HepG2 (cell line): ENCODE data around the gene OGFR. TPM values are rescaled to one million over a fixed set of nuclear protein-coding genes. Genes with fewer than 3 reads are reported as not detected.
A peak's percentile ranks its signal among the peaks of the same experiment; 100 is the strongest.

ENCODE experiments used
- ATAC-seq: fragments of 200-7000 bp; cut with Tn5 transposase; 3 replicates; pipeline ENCODE4 v1.9.1; 2020; ENCODE audit warnings: mild to moderate bottlenecking, moderate library complexity
- BruUV-seq: library from RNA; stranded (reverse); fragments of 400-500 nt; replicated peaks from 2 replicates; lab custom pipeline; 2021; lab: Mats Ljungman, UMichigan
- CTCF ChIA-PET: fragments of 300-600 bp; formaldehyde crosslinking; extraction: SDS; loops from one replicate; lab custom pipeline; 2021; ENCODE audit warnings: low total read pairs, inconsistent platforms, low intra/inter-chr PET ratio; lab: Yijun Ruan, JAX
- POLR2A ChIA-PET: fragments of 350-600 bp; sonication (Branson Sonifier 250); formaldehyde crosslinking; loops from one replicate; lab custom pipeline; 2020; ENCODE audit warnings: antibody characterized with exemption, inconsistent platforms; lab: Yijun Ruan, JAX
- DNase-seq: peaks from one replicate; pipeline ENCODE4 v3.0.0-alpha.2; 2015; ENCODE audit warnings: low spot score
- FAIRE-seq: peaks from 3 replicates; lab custom pipeline; 2011; peaks lifted over from hg19 to GRCh38; lab: Jason Lieb, UNC
- H2AFZ ChIP-seq: one replicate; pipeline ENCODE4 v1.6.1; 2011; ENCODE audit warnings: low read length, inconsistent platforms
- H3K27ac ChIP-seq: fragments of 300-600 bp; 3 replicates; pipeline ENCODE4 v1.8.0; 2011; ENCODE audit warnings: mixed run types, mild to moderate bottlenecking, mixed read lengths, low read length, inconsistent platforms; ENCODE audit not compliant: insufficient read depth; ENCODE audit errors: extremely low read length
- H3K27me3 ChIP-seq, 2 experiments: fragments of 200-600 bp in 1 of 2; 2 replicates in 1 of 2; 3 replicates in 1 of 2; pipeline versions ENCODE4 v1.6.0 to v1.8.0; 2011; ENCODE audit warnings: low read length in 2 of 2, mild to moderate bottlenecking in 2 of 2, moderate library complexity in 2 of 2, inconsistent platforms in 1 of 2; ENCODE audit not compliant: insufficient read depth in 2 of 2, control insufficient read depth in 1 of 2
- H3K36me3 ChIP-seq, 2 experiments: fragments of 200-600 bp in 1 of 2; replicated peaks in 1 of 2; 2 replicates in 1 of 2; 3 replicates in 1 of 2; pipeline versions ENCODE4 v1.5.1 to v1.8.0; 2011; ENCODE audit warnings: low read length in 2 of 2, inconsistent platforms in 1 of 2; ENCODE audit not compliant: insufficient read depth in 2 of 2, control insufficient read depth in 1 of 2
- H3K4me1 ChIP-seq: 2 replicates; pipeline ENCODE4 v1.5.1; 2012; ENCODE audit warnings: low read length, inconsistent platforms; ENCODE audit not compliant: insufficient read depth
- H3K4me2 ChIP-seq: 2 replicates; pipeline ENCODE4 v1.6.0; 2011; ENCODE audit warnings: low read depth, low read length, inconsistent platforms
- H3K4me3 ChIP-seq, 3 experiments: fragments of 200-600 bp in 1 of 3; sonication (generic), shearing (Covaris generic) in 1 of 3; replicated peaks in 1 of 3; 2 replicates each; pipeline ENCODE4 v1.5.1; 2011 to 2016; ENCODE audit warnings: low read length in 3 of 3, inconsistent platforms in 2 of 3, low read depth in 2 of 3, mild to moderate bottlenecking in 2 of 3, control low read depth in 1 of 3, mixed read lengths in 1 of 3; ENCODE audit not compliant: insufficient read depth in 1 of 3
- H3K79me2 ChIP-seq: one replicate; pipeline ENCODE4 v1.6.1; 2011; ENCODE audit warnings: low read length, inconsistent platforms; ENCODE audit not compliant: insufficient read depth
- H3K9ac ChIP-seq: 2 replicates; pipeline ENCODE4 v1.6.0; 2011; ENCODE audit warnings: mild to moderate bottlenecking, low read depth, low read length, inconsistent platforms; ENCODE audit not compliant: insufficient read depth
- H3K9me3 ChIP-seq: 2 replicates; pipeline ENCODE4 v1.5.1; 2012; ENCODE audit warnings: mild to moderate bottlenecking, low read length
- H4K20me1 ChIP-seq: 2 replicates; pipeline ENCODE4 v1.6.0; 2011; ENCODE audit warnings: inconsistent platforms, mild to moderate bottlenecking, low read length, moderate library complexity; ENCODE audit not compliant: insufficient read depth
- AGO2 ChIP-seq: fragments of 200-400 bp; formaldehyde crosslinking; optimal IDR thresholded peaks from 2 replicates; pipeline ENCODE3; 2017; ENCODE audit warnings: mild to moderate bottlenecking, low read depth, low read length, moderate library complexity
- E2F5 ChIP-seq: sonication (generic); formaldehyde crosslinking; conservative IDR thresholded peaks from 2 replicates; pipeline ENCODE4 v1.4.0; 2020; ENCODE audit warnings: missing genetic modification reagents
- ETV5 ChIP-seq: IDR thresholded peaks from 2 replicates; pipeline ENCODE4 v1.6.1; 2018; ENCODE audit warnings: missing biosample characterization, missing genetic modification reagents, inconsistent platforms, borderline replicate concordance
- KDM5B ChIP-seq: sonication (generic); formaldehyde crosslinking; IDR thresholded peaks from 2 replicates; pipeline ENCODE4 v1.4.0; 2020; ENCODE audit warnings: missing genetic modification reagents, mild to moderate bottlenecking, borderline replicate concordance
- PAF1 ChIP-seq: IDR thresholded peaks from 2 replicates; pipeline ENCODE4 v1.6.1; 2016; ENCODE audit warnings: missing genetic modification reagents, missing compliant biosample characterization
- RFXAP ChIP-seq: sonication (generic); formaldehyde crosslinking; IDR thresholded peaks from 2 replicates; pipeline ENCODE4 v1.4.0; 2020; ENCODE audit warnings: missing genetic modification reagents, borderline replicate concordance
- SSRP1 ChIP-seq: IDR thresholded peaks from 2 replicates; pipeline ENCODE4 v1.6.1; 2016; ENCODE audit warnings: control low read depth
- ZBTB1 ChIP-seq: sonication (generic); formaldehyde crosslinking; IDR thresholded peaks from 2 replicates; pipeline ENCODE4 v1.4.0; 2020; ENCODE audit warnings: missing genetic modification reagents, borderline replicate concordance
- ZNF530 ChIP-seq: sonication (generic); formaldehyde crosslinking; IDR thresholded peaks from 2 replicates; pipeline ENCODE4 v1.5.0; 2020; ENCODE audit warnings: low read depth, mild to moderate bottlenecking, missing genetic modification reagents
- ZNF546 ChIP-seq: sonication (generic); formaldehyde crosslinking; conservative IDR thresholded peaks from 2 replicates; pipeline ENCODE4 v1.8.1; 2023; ENCODE audit warnings: mild to moderate bottlenecking, missing genetic modification reagents
- ZNF687 ChIP-seq: sonication (generic); formaldehyde crosslinking; IDR thresholded peaks from 2 replicates; pipeline ENCODE4 v1.5.1; 2020; ENCODE audit warnings: mild to moderate bottlenecking, missing genetic modification reagents, moderate library complexity
- WGBS: methylation state at CpG from one replicate; pipeline ENCODE4 v1.1.6; 2017; ENCODE audit warnings: low lambda C conversion rate; 5-methylcytosine and 5-hydroxymethylcytosine counted together
- in situ Hi-C: cut with HindIII; loops from 2 replicates; pipeline ENCODE4 v1.10.0; 2017; ENCODE audit warnings: low pct_unique_long_range_greater_than_20kb; ENCODE audit not compliant: extremely low pct_ligation_motif_present
- intact Hi-C: fragments of 100-400 bp; cut with micrococcal nuclease; formaldehyde crosslinking; loops from one replicate; pipeline ENCODE4 v1.10.0; 2022; ENCODE audit not compliant: unreplicated experiment
- polyA plus RNA-seq, 8 experiments: library from polyadenylated mRNA; depleted of rRNA in 3 of 8; stranded (reverse) in 7 of 8; unstranded in 1 of 8; fragments of >200 nt; fragmentation: Illumina TruSeq in 4 of 8; extraction: Trizol in 4 of 8; gene quantifications; 2 replicates each; pipeline versions ENCODE4 v1.2.1 to v1.2.3, GENCODE V29; 2011 to 2016; ENCODE audit warnings: low read depth in 4 of 8, missing spikeins in 1 of 8, mixed read lengths in 1 of 8; ENCODE audit not compliant: insufficient read depth in 1 of 8
- total RNA-seq, 5 experiments: library from RNA; depleted of rRNA; stranded (reverse); fragments of >200 nt; fragmentation: Illumina TruSeq; extraction: Trizol; gene quantifications; 2 replicates each; pipeline ENCODE4 v1.2.3, GENCODE V29; 2016; ENCODE audit warnings: low read depth in 1 of 5
- TF ChIP-seq, protein P1 (sequence below): sonication (generic); formaldehyde crosslinking; IDR thresholded peaks from 2 replicates; pipeline ENCODE4 v1.4.0; 2020; ENCODE audit warnings: missing genetic modification reagents
- TF ChIP-seq, protein P2 (sequence below): IDR thresholded peaks from 2 replicates; pipeline ENCODE4 v1.6.1; 2018; ENCODE audit warnings: missing genetic modification reagents, mild to moderate bottlenecking, missing compliant biosample characterization

Gene OGFR
- total and polyA plus RNA-seq, 2 of the 13 experiments (the other 11 are each of a cell fraction or from before 2014, with no cell fraction given): 47.7 to 81.8 TPM

DNA sequence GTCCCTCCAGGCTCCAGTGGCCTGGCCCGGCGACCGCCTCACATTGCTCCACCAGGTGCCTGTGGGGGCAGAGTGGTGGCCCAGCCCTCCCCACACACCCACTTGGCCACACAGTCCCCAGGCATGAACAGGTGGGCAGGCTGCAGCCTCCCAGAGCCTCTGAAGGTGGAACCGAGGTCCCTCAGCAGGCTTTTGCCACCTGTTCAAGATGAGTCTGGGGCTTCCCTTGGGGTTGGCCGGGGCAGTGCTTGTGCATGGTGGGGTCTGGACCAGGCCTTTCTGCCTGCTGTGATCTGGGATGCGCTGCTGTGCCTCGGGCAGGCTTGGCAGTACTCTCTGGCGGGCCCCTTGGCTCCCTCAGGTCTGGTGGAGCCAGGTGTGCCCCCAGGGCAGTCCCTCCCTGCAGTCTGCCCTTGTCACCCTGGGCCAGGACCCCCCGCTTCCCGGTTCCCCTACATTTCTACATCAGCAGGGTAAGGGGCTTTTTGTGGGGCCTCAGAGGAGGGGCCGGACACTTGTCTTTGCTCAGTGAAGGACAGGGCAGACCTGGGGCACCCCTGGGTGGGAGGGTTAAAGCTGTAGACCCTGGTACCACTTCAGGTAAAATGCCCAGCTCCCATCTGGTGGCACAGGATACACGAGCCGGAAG lies 9.5 kb downstream of the OGFR start (continued):
- TF ChIP-seq ZNF687 (CRISPR knock-in tag): peak; percentile 21; the same call in 1 of the 2 replicates

- Histone ChIP-seq H3K27ac (peak overlapping the region; percentile 6), H3K4me1 (peaks cover 42% of the 10 kb centered on the region), H3K4me2 (0 out of 2 replicates have a peak overlapping the region, but pooled peaks have one; percentile 89), H3K9me3 (no peaks in the 10 kb centered on the region), H2AFZ (no peak overlapping the region), H4K20me1 (peaks cover 4% of the 10 kb centered on the region; the same call in 1 of the 2 replicates), H3K36me3 (peaks cover 20 to 39% of the 10 kb centered on the region in 2 experiments), H3K79me2 (peaks cover 6% of the 10 kb centered on the region), H3K9ac (peak overlapping the region; percentile 72), H3K4me3 (no peak overlapping the region), H3K27me3 (no peaks in the 10 kb centered on the region)
- 93% methylated on average over 12 of the region's 12 CpGs for WGBS
- DNase-seq (no peak), ATAC-seq (no peak), FAIRE-seq (no peak)
- ChIA-PET CTCF (no interaction called here), POLR2A (interaction anchor here (0.7 to 6.8 kb wide), 7 partner anchors 9 to 191 kb away, joined by 3 to 64 read pairs (median 13); partner anchors contain the start of genes MRGBP, OGFR and TCFL5)
- intact Hi-C loops: no loop called here
- in situ Hi-C loops: no loop called here
- BruUV-seq: no TSS peak
- no peak for TF ChIP-seq KDM5B (CRISPR knock-in tag)
- TF ChIP-seq PAF1: peak; percentile 84
- TF ChIP-seq, protein P1, sequence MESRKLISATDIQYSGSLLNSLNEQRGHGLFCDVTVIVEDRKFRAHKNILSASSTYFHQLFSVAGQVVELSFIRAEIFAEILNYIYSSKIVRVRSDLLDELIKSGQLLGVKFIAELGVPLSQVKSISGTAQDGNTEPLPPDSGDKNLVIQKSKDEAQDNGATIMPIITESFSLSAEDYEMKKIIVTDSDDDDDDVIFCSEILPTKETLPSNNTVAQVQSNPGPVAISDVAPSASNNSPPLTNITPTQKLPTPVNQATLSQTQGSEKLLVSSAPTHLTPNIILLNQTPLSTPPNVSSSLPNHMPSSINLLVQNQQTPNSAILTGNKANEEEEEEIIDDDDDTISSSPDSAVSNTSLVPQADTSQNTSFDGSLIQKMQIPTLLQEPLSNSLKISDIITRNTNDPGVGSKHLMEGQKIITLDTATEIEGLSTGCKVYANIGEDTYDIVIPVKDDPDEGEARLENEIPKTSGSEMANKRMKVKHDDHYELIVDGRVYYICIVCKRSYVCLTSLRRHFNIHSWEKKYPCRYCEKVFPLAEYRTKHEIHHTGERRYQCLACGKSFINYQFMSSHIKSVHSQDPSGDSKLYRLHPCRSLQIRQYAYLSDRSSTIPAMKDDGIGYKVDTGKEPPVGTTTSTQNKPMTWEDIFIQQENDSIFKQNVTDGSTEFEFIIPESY: 0 out of 2 replicates have a peak, but pooled peaks have one; percentile 6
- no peak for TF ChIP-seq ETV5 (CRISPR knock-in tag)
- peak; percentile 21; the same call in 1 of the 2 replicates for TF ChIP-seq SSRP1
- TF ChIP-seq ZNF530 (CRISPR knock-in tag): 0 out of 2 replicates have a peak, but pooled peaks have one; percentile 37
- TF ChIP-seq AGO2: peak; percentile 91
- TF ChIP-seq ZBTB1 (CRISPR knock-in tag): no peak
- TF ChIP-seq, protein P2, sequence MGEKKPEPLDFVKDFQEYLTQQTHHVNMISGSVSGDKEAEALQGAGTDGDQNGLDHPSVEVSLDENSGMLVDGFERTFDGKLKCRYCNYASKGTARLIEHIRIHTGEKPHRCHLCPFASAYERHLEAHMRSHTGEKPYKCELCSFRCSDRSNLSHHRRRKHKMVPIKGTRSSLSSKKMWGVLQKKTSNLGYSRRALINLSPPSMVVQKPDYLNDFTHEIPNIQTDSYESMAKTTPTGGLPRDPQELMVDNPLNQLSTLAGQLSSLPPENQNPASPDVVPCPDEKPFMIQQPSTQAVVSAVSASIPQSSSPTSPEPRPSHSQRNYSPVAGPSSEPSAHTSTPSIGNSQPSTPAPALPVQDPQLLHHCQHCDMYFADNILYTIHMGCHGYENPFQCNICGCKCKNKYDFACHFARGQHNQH: 0 out of 2 replicates have a peak, but pooled peaks have one; percentile 40
- peak; percentile 83 for TF ChIP-seq ZNF546 (CRISPR knock-in tag)
- 0 out of 2 replicates have a peak, but pooled peaks have one; percentile 13 for TF ChIP-seq E2F5
- TF ChIP-seq RFXAP: no peak
These were observed 10.1 kb downstream of the OGFR start for GRCh38 chr20:62814709-62815065.
